GM12873 (cell line): ENCODE results near the gene MAP3K7.

Source experiments
- CTCF ChIP-seq: IDR thresholded peaks from 2 replicates; pipeline ENCODE4 v1.5.1; 2012; ENCODE audit warnings: low read depth, mild to moderate bottlenecking, moderate library complexity, low read length, control low read depth; ENCODE audit not compliant: insufficient read depth; ENCODE audit errors: missing control alignments

MAP3K7 gene

GRCh38 chr6:90547079-90547478 is 39.8 kb downstream of the MAP3K7 start:
- TF ChIP-seq CTCF, result no peak

GRCh38 chr6:90545448-90545847 is 41.4 kb downstream of the MAP3K7 start:
- TF ChIP-seq CTCF, result no peak

GRCh38 chr6:90544741-90545140 is 42.1 kb downstream of the MAP3K7 start:
- TF ChIP-seq CTCF, result no peak

- TF ChIP-seq CTCF, result no peak
Observed at GRCh38 chr6:90544081-90544480, 42.8 kb downstream of the MAP3K7 start.

- TF ChIP-seq CTCF, result no peak
Observed at GRCh38 chr6:90541221-90541620, 45.7 kb downstream of the MAP3K7 start.

- TF ChIP-seq CTCF, result no peak
Observed at GRCh38 chr6:90538278-90539046, 48.4 kb downstream of the MAP3K7 start.

- TF ChIP-seq CTCF, result no peak
Observed at GRCh38 chr6:90537723-90538258, 49.1 kb downstream of the MAP3K7 start.
